GM12873 (cell line): ENCODE measurements around the gene DUOXA1.

Experiments
- TF ChIP-seq, protein P1 (sequence below): IDR thresholded peaks from 2 replicates; pipeline ENCODE4 v1.5.1; 2012; ENCODE audit warnings: low read depth, mild to moderate bottlenecking, moderate library complexity, low read length, control low read depth; ENCODE audit not compliant: insufficient read depth; ENCODE audit errors: missing control alignments

The DUOXA1 gene

DNA sequence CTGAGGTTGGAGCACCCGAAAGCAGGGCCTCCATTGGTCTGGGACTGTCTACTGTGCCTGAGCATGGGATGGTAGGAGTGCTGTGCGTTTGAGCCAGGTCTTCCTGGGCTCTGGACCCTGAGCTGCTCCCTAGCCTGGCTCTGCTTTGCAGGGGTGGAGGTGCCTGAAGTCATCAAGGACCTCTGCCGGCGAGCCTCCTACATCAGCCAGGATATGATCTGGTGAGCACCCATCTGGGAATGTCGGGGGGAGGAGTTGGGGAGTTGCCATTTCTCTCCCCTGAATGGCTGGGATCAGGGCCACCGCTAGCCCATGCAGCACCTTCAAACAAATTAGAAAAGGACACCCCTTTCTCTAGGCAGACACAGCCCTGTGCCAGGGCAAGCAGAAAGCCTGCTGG, 20.8 kb upstream of the DUOXA1 start:
- TF ChIP-seq, protein P1, sequence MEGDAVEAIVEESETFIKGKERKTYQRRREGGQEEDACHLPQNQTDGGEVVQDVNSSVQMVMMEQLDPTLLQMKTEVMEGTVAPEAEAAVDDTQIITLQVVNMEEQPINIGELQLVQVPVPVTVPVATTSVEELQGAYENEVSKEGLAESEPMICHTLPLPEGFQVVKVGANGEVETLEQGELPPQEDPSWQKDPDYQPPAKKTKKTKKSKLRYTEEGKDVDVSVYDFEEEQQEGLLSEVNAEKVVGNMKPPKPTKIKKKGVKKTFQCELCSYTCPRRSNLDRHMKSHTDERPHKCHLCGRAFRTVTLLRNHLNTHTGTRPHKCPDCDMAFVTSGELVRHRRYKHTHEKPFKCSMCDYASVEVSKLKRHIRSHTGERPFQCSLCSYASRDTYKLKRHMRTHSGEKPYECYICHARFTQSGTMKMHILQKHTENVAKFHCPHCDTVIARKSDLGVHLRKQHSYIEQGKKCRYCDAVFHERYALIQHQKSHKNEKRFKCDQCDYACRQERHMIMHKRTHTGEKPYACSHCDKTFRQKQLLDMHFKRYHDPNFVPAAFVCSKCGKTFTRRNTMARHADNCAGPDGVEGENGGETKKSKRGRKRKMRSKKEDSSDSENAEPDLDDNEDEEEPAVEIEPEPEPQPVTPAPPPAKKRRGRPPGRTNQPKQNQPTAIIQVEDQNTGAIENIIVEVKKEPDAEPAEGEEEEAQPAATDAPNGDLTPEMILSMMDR: no peak

DNA sequence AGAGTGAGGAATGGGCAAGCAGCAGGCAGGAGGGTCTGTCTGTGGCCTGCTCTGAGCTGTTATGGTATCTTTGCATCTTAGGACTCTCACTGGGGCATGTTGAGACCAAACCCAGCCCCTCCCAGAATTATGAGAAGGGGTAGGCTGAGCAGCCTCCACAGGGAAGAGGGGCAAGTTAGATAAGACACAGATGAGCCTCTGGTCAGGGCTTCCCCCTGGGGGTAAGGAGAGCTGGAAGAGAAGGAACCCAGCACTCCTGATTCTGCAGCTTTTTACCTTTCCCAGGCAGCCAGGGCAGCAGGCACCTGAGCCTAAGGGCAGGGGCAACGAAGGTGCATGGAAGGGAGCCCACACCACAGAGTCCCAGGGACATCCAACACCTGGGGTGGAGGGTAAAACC, 19.4 kb upstream of the DUOXA1 start:
- TF ChIP-seq, protein P1: no peak

DNA sequence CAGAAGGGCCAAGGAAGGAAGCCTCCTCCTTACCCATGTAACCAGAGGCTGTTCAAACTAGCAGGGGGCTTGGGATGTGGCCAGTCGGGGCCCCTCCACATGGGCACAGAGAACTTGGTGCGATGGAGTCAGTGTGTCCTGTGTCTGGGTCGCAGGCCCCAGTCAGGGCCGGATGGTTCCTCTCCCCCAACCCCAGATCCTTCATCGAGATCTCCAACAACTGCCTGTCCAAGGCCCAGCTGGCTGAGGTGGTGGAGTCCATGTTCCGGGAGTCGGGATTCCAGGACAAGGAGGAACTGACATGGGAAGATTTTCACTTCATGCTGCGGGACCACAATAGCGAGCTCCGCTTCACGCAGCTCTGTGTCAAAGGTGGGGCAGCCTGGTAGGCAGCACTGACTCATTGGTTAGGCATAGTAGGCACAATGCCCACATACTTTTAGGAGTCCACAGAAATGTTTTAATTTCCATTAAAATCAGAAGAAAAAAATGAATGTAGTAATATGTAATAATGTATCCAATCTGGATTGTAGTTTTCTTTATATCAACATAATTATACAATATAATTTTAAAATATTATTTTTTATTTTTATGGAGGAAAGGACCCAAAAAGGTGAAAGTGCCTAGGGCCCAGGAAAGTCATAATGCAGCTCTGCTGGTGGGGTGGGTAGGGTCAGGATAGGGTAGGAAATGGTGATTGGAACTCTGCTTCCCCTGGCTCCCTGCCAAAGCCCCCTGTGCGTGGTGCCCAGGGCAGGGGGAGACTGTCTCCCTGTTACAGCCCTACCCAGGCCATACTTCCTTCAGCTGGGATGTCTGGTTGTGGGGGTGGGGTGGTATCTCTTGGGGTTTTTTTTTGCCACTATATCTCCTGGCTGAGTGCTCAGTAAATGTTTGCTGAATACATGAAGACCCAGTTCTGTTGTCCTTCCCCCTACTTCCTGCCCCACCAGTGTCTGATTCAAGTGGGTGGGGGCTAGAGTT, 18.7 kb upstream of the DUOXA1 start:
- TF ChIP-seq, protein P1: no peak

DNA sequence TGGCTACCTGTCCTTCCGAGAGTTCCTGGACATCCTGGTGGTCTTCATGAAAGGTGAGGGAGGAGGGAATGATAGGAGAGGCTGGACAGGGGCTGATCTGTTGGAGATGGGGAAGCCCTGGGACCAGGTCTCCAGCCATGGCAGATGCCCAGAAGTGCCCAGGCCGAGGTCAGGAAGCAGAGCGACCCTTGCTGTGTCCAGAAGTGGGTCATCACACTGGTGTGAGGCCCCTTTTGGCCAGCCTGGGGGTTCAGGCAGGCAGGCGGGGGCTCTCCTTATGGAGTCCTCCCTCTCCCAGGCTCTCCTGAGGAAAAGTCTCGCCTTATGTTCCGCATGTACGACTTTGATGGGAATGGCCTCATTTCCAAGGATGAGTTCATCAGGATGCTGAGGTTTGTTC, 17.9 kb upstream of the DUOXA1 start:
- TF ChIP-seq, protein P1: no peak

DNA sequence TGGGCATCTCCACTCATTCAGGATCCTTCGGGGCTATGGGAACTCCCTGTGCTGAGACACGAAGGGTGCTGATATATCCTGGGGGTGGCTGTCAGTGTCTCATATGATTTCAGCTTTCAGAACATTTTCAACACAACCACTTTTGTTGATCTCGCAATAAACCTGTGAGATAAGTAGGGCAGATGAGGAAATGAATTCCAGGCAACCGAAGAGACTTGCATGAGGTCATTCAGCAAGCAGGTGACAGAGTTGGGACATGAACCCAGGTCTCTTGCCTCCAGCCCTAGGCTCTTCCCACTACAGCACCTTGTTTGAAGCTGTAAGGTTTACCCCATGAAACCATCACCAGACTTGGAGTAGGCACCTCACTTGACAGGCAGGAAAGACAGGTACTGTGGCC, 16.7 kb upstream of the DUOXA1 start:
- TF ChIP-seq, protein P1: no peak

DNA sequence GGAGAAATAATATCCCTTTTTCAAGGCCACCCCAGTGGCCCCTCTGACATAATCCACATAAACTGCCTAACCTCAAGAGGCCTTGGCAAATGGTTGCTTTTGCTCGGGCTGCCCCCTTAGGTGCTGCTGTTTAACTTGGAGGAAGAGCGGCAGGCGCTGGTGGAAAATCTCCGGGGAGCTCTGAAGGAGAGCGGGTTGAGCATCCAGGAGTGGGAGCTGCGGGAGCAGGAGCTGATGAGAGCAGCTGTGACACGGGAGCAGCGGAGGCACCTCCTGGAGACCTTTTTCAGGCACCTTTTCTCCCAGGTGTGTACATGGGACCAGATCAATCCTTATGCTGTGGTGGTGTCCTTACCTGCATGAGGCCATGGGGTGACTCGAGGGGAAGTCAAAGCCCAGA, 15.1 kb upstream of the DUOXA1 start:
- TF ChIP-seq, protein P1: no peak

DNA sequence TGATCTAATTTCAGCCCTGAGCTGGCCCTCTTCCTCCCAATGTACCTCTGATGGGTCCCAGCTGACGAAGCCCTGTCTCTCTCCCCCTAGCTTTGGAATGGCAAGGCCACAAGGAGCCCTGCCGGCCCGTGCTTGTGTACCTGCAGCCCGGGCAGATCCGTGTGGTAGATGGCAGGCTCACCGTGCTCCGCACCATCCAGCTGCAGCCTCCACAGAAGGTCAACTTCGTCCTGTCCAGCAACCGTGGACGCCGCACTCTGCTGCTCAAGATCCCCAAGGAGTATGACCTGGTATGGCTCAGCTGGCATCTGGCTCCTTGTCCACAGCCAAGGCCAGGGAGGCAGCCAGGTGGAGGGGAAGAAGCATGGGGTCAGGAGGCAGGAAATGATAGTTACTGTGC, 14.3 kb upstream of the DUOXA1 start:
- TF ChIP-seq, protein P1: no peak
